AML-193 (cell line): ENCODE results near the gene FANCD2.
"Not testable (repeated sequence)": the region's sequence is repeated elsewhere in the genome, so short reads cannot be mapped to it uniquely, and the experiment has no call there.

ENCODE experiments used
- DNase-seq, 2 experiments: peaks; one replicate each; lab custom pipeline; 2025; lab: John Stamatoyannopoulos, UW

The FANCD2 gene

GRCh38 chr3:10108091-10108490, 81.9 kb downstream of the FANCD2 start, which contains the start of gene FANCD2OS:
Gene FANCD2OS, minus strand, starts transcription at chr3:10108255. Its CDS starts 3,481 bp downstream, at chr3:10104774.
- DNase-seq: no peak

DNA sequence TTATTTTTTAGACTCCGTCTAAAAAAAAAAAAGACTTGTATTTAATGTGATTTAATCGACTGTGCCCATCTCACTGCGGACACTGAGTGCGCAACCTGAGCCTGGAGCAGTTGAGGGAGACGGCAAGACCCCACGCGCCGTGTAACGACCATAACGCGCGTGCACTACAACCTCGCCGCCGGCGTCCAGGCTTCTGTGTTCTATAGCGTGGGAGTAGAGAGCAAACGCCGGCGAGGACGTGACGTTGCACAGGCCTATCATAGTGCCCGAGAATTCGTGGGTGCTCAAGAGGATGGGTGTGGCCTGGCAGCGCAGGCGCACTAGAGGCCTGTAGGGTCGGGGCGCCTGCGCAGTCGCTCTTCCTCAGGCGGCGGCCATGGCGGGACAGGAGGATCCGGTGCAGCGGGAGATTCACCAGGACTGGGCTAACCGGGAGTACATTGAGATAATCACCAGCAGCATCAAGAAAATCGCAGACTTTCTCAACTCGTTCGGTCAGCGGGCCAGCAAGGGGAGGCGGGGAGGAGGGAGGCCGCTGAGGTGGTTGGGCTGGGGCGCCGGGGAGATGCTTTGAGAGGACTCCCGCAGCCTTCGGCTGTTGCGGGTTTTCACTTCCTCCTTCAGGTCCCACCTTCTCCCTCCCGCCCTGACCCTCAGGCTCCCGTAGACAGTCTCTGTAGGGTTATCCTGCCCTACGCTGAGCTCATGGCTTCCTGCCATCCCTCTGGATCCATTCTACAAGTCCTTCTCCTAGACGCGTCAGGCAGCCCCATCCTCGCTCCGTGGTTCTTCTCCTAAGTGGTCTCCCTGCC, 89.3 kb downstream of the FANCD2 start, which contains the start of gene BRK1:
BRK1 (plus strand) TSS at position 350 of the 812 bp plus-strand sequence; CDS start at position 377, 27 bp downstream.
- DNase-seq: peak; percentile 100

DNA sequence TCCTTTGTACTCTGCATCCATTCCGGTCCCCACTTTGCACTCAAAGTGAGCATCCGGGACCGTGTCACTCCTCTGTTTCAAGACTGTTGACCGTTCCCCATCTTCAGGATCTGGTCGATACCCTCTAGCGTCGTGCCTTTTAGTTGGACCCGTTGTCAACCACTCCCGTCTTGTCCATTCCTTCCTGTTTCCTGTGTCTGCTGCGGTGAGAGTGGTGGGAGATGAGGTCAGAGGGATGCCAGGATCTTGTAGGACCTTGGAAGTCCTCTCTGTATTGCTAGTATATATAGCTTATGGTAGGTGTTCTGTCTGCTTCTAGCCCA, 89.9 kb downstream of the FANCD2 start:
- DNase-seq: peak in 1 of 2 experiments; percentile 30

GRCh38 chr3:10116928-10117327, 90.7 kb downstream of the FANCD2 start:
- no peak for DNase-seq

GRCh38 chr3:10119376-10119775, 93.1 kb downstream of the FANCD2 start:
- no peak for DNase-seq

DNA sequence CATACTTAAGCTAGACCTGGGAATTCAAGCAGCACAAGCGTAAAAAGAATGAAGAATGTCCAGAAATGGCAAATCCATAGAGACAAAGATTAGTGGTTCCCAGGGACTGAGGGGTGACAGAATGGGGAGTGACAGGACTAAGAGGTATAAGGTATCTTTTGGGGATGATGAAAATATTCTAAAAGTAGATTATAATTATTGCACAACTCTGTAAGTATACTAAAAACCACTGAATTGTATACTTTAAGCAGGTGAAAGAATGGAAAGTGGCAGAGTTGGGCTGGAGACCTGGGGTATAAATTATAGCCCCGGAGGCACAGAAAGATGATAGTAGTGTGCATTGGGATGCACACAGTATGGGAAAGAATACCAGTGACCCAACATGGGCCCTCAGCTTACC, 94.8 kb downstream of the FANCD2 start:
- no peak for DNase-seq

- DNase-seq: no peak
These were observed 96.5 kb downstream of the FANCD2 start for GRCh38 chr3:10122724-10123123.

GRCh38 chr3:10135872-10136271, 109.6 kb downstream of the FANCD2 start:
- DNase-seq: not testable (repeated sequence)

- DNase-seq: no peak
These were observed 110.3 kb downstream of the FANCD2 start for GRCh38 chr3:10136426-10137005.

GRCh38 chr3:10137178-10137577, 110.9 kb downstream of the FANCD2 start:
- no peak for DNase-seq

DNA sequence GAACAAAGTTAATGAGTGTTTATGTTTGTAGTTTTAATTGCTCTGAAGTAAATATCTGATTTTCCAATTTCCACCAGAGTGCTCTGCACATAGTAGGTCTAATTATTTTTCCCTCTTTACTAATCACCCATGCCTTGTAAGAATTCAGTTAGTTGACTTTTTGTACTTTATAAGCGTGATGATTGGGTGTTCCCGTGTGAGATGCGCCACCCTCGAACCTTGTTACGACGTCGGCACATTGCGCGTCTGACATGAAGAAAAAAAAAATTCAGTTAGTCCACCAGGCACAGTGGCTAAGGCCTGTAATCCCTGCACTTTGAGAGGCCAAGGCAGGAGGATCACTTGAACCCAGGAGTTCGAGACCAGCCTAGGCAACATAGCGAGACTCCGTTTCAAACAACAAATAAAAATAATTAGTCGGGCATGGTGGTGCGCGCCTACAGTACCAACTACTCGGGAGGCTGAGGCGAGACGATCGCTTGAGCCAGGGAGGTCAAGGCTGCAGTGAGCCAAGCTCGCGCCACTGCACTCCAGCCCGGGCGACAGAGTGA, 114.8 kb downstream of the FANCD2 start:
- DNase-seq: no peak

DNA sequence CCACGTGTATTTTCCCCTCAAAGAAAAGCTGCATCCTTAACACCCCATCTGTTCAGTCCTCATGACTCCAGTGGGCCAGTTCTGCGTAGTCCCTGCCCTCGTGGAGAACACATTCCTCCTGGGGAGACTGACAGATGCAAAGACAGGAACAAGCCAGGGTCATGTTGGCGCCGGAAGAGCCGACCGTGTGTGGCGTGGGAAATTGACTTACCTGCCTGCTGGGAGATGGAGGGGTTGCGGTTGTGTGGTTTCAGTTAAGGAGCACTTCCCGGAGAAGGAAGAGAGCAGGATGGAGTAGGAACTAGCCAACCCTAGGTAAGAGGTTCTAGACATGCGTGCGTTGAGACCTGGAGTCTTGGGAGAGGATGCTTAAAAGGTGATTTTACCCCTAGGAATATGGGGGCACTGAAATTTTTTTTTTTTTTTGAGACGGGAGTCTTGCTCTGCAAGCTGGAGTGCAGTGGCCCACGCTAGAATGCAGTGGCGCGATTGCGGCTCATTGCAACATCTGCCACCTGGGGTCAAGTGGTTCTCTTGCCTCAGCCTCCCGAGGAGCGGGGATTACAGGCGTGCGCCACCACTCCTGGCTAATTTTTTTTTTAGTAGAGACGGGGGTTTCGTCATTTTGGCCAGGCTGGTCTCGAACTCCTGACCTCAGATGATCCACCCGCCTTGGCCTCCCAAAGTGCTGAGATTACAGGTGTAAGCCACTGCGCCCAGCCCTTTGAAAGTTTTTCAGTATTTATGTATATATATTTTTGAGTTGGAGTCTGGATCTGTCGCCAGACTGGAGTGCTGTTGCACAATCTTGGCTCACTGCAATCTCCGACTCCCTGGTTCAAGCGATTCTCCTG, 116.7 kb downstream of the FANCD2 start:
- DNase-seq: peak in 1 of 2 experiments; percentile 21

DNA sequence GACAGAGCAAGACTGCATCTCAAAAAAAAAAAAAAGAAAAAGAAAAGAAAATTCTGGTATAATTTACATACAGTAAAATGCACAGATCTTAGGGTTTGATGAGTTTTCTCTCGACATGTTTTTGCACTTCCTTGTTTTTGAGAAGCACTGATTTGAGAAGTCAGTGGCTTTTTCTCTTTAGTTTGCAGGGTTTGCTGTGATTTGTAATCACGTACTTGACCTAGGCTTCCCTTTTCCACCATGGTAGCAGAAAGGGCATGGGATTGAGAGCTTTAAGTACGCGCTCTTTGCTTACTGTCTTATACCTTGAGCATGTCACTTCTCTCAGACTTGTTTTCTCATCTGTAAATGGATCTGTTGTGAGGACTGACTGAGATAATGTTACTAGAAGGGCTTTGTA, 119.4 kb downstream of the FANCD2 start:
- DNase-seq: no peak

DNA sequence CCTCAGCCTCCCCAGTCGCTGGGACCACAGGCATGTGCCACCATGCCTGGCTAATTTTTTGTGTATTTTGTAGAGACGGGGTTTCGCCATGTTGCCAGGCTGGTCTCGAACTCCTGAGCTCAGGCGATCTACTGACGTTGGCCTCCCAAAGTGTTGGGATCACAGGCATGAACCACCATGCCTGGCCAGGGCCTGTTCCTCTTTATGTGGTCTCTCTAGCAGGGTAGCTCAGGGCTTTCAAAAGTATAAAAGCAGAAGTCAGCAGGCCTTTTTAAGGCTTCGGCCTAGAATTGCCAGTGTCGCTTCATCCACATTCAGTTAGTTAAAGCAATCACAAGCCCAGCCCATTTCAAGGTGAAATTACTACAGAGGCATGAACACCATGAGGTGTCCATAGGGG, 123.0 kb downstream of the FANCD2 start:
- DNase-seq: peak; percentile 33 to 44

DNA sequence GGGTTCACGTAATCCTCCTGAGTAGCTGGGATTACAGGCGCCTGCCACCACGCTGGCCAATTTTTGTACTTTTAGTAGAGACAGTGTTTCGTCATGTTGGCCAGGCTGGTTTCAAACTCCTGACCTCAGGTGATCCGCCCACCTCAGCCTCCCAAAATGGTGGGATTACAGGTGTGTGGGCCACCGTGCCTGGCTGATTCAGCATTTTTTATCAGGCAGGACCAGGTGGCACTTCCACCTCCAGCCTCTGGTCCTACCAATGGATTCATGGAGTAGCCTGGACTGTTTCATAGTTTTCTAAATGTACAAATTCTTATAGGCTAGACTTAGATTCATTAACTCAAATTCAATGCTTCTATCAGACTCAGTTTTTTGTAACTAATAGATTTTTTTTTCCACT, 124.8 kb downstream of the FANCD2 start:
- no peak for DNase-seq
